Omental fat pad (tissue), 4 donors: Measurements from ENCODE around the gene NISCH. TPM values are rescaled to one million over a fixed set of nuclear protein-coding genes. Genes with fewer than 3 reads are reported as not detected.

ENCODE experiments used
- ATAC-seq: fragments of 150-250 bp; one replicate; pipeline ENCODE4 v1.9.1; 2016; ENCODE audit warnings: mild to moderate bottlenecking, moderate library complexity; ENCODE audit not compliant: low FRiP score
- DNase-seq: peaks from one replicate; pipeline ENCODE4 v3.0.0-alpha.2; 2019; ENCODE audit warnings: low spot score
- CTCF ChIP-seq, 3 donors: fragments of 450-650 bp; IDR thresholded peaks; one replicate each; pipeline ENCODE4 v1.5.1; 2016 to 2017; ENCODE audit warnings: antibody characterized with exemption in 3 of 3, mild to moderate bottlenecking in 3 of 3, moderate library complexity in 2 of 3
- total RNA-seq, 4 donors: library from RNA; depleted of rRNA; stranded (reverse); fragments of >200 nt; gene quantifications; one replicate each; pipeline ENCODE4 v1.1.0, GENCODE V29; 2016

Gene NISCH
- total RNA-seq, 4 donors from 2014 or later, result 59.8 to 82.3 (median 68.5) TPM

DNA sequence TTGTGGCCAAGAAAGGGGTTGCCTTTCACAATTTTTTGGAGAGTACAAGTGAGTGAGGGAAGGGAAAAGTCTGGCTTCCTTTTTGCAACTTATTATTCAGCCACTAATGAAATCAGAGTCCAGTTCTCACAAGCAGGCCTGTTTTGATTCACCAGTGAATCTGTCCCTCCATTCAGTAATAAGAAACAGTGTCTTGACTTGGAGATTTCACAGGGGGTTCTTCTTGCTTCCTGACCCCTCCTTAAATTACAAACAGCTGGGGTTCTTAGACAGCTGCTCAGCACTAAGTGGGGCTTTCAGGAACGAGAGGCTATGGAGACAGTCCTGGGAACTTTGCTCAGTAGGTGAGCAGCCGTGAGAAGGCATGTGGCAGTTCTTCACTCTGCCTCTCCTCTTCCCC, 35.0 kb upstream of the NISCH start:
- no peak for DNase-seq
- ATAC-seq, result no peak
- TF ChIP-seq CTCF (IDR thresholded peaks at IDR 0.05), result no peak

DNA sequence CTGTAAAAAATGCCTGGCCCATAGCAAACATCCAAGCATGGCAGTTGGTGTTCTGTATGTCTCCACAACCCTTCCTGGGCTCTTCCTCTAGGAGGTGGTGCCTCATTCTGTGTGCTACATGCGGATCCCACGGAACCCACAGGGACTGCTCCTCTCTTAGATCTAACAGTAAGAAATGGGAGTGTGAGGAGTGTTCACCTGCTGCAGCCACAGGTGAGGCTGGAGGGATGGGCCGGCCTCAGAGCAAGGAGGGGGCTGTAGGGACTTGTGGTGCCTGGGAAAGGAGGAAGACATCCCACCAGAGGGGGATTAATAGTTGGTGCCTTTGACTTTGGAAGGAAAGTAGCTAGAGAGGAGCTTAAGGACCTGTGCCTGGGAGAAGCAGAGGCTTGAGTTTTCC, 32.7 kb upstream of the NISCH start:
- DNase-seq (peak; percentile 6), ATAC-seq (no peak)

DNA sequence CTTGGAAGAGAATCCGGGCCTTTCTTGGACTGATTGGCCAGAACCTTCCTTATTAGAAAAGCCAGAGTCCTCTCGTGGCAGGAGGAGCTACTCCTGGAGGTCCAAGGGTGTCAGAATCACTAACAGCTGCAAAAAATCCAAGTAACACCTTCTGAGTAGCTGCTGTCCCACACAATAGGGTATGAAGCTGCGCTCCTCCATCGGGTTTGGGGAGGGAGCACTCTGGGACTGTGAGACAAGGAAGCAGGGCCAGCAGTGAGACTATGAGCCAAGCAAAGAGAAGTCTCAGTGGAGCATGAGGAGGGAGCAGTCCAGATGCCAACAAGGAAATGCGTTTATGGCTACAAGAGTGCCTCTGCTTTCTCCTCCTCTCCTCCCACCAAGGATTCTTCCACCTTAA, 32.2 kb upstream of the NISCH start:
- no peak for TF ChIP-seq CTCF (IDR thresholded peaks at IDR 0.05)
- ATAC-seq (no peak), DNase-seq (peak; percentile 7)

More for the DNA sequence above, 32.7 kb upstream of the NISCH start:
- TF ChIP-seq CTCF (IDR thresholded peaks at IDR 0.05), result no peak

DNA sequence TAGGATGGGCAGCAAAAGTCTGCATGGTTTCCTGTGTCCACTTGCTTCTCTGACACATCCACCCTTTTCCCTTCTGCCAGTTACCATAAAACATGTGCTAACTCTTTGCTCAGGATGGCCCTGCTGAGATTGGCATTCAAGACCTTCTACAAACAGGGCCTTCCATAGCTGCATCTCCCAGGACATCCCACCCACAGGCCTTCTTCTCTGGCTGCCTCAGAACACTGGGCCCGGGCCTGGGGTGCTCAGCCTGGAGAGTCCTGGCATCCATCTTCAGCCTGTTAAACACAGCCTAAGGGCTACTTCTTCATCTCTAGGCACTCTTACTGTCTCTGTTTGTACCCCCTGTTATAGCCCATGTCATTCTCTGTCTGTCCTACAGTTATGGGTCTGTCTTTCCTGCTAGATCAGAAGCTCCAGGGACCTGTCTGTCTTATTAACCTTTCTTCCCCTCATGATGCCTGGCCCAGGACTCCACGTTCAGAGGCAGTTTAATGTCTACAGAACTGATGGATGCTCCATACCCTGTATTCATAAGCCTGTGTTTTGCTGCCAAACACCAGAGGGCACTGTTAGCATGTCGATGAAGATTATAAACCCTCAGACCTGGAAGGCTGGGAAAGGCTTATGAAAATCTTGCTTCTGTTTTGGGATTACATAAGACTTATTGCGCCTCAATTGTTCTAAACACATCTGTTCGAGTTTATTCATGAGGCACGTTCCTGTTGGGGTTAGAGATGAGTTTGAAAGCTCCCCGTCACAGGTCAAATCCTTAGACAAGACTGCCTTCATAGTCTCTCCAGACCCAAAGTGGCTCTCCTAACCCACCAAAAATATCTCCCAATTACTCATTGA, 27.0 kb upstream of the NISCH start:
- ATAC-seq (peak; percentile 70), DNase-seq (peak; percentile 60)
- peak in 2 of 3 donors; percentile 31 to 51 for TF ChIP-seq CTCF (IDR thresholded peaks at IDR 0.05)

GRCh38 chr3:52429031-52429430, 26.4 kb upstream of the NISCH start:
- ATAC-seq (no peak), DNase-seq (peak; percentile 18)
- no peak for TF ChIP-seq CTCF (IDR thresholded peaks at IDR 0.05)

DNA sequence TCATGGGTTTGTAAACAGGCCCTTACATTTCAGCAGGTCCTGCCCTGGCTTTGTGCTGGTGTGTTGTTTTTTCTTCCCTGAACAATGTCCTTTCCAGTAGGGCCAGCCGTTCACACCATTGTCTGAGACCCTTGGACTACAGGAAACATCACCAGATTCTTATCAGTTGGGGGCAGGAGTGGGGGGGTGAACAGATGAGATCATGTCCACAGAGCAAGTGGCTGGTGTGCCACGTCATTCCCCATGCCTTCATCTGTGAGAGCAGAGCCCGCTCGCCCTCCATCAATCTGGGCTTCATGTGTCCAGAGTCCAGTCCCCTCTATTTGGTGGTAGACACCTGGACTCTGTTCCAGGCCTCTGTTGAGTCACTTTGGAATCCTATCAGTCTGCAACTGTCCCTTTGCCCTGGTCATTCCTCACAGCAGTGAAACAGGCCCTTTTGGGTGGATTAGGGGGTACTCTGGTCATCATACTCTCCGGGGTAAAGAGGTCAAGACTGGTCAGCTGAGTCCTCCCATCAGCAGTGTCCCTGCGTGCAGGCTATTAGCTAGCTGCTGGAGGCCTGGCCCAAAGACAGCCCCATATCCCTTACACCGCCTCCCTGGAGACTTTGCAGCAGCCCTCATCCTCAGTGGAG, 25.5 kb upstream of the NISCH start:
- ATAC-seq (no peak), DNase-seq (peak; percentile 14)
- no peak for TF ChIP-seq CTCF (IDR thresholded peaks at IDR 0.05)
